Large intestine (tissue), 3 donors: ENCODE data around the gene B9D1. TPM values are rescaled to one million over a fixed set of nuclear protein-coding genes. Genes with fewer than 3 reads are reported as not detected.
A peak's percentile ranks its signal among the peaks of the same experiment; 100 is the strongest.

ENCODE experiments used
- DNase-seq, 2 donors: peaks; one replicate each; pipeline versions ENCODE4 v3.0.0 to v3.0.0-alpha.2; 2013
- H3K27ac ChIP-seq: one replicate; pipeline ENCODE4 v1.5.1; 2013; ENCODE audit warnings: low read length
- H3K27me3 ChIP-seq: 2 replicates; pipeline ENCODE4 v1.6.1; 2013; ENCODE audit warnings: low read length; ENCODE audit not compliant: control insufficient read depth, insufficient read depth
- H3K36me3 ChIP-seq: 2 replicates; pipeline ENCODE4 v1.6.1; 2013; ENCODE audit warnings: low read length; ENCODE audit not compliant: control insufficient read depth, insufficient read depth
- H3K4me1 ChIP-seq: one replicate; pipeline ENCODE4 v1.6.1; 2013; ENCODE audit warnings: low read length; ENCODE audit not compliant: control insufficient read depth, insufficient read depth
- H3K4me3 ChIP-seq: one replicate; pipeline ENCODE4 v1.5.1; 2013; ENCODE audit warnings: low read length
- H3K9me3 ChIP-seq: one replicate; pipeline ENCODE4 v1.6.1; 2013; ENCODE audit warnings: mild to moderate bottlenecking, low read depth, low read length, moderate library complexity; ENCODE audit not compliant: control insufficient read depth
- WGBS: methylation state at CpG from one replicate; pipeline ENCODE4 v1.1.5; 2013; ENCODE audit warnings: low lambda C conversion rate; ENCODE audit not compliant: insufficient coverage; 5-methylcytosine and 5-hydroxymethylcytosine counted together
- polyA plus RNA-seq: library from polyadenylated mRNA; unstranded; fragments of 120-200 nt; gene quantifications from one replicate; pipeline ENCODE4 v1.2.1, GENCODE V29; 2013

Gene B9D1
- polyA plus RNA-seq, 1 donor = 19.8 TPM

- no peak for DNase-seq
- H3K9me3 ChIP-seq = no peaks in the 10 kb centered on the region
- no peak overlapping the region for H3K4me3 ChIP-seq
- H3K27ac ChIP-seq = no peak overlapping the region
- H3K4me1 ChIP-seq = peaks cover 26% of the 10 kb centered on the region
- H3K36me3 ChIP-seq = peaks cover under 1% of the 10 kb centered on the region
- H3K27me3 ChIP-seq = no peaks in the 10 kb centered on the region
- WGBS = no CpG with 5 or more reads among the region's 2 CpGs
Measured at GRCh38 chr17:19390951-19391350, 28.4 kb upstream of the B9D1 start.

GRCh38 chr17:19388791-19389785 is 26.6 kb upstream of the B9D1 start:
- Histone ChIP-seq H3K27ac (peak overlapping the region; percentile 87), H3K4me1 (peaks cover 26% of the 10 kb centered on the region)
- no CpG with 5 or more reads among the region's 5 CpGs for WGBS

GRCh38 chr17:19387921-19388521 is 25.5 kb upstream of the B9D1 start:
- no CpG with 5 or more reads among the region's 2 CpGs for WGBS
- no peaks in the 10 kb centered on the region for H3K27me3 ChIP-seq
- no peak overlapping the region for H3K4me3 ChIP-seq
- peaks cover 26% of the 10 kb centered on the region for H3K4me1 ChIP-seq
- DNase-seq = peak; percentile 87 to 91
- no peaks in the 10 kb centered on the region for H3K9me3 ChIP-seq
- peak overlapping the region; percentile 87 for H3K27ac ChIP-seq
- H3K36me3 ChIP-seq = peaks cover 29% of the 10 kb centered on the region

More at GRCh38 chr17:19388791-19389785, 26.6 kb upstream of the B9D1 start:
- peaks cover 18% of the 10 kb centered on the region for H3K36me3 ChIP-seq
- H3K9me3 ChIP-seq = no peaks in the 10 kb centered on the region
- H3K27me3 ChIP-seq = no peaks in the 10 kb centered on the region
- no peak overlapping the region for H3K4me3 ChIP-seq
- DNase-seq = no peak

DNA sequence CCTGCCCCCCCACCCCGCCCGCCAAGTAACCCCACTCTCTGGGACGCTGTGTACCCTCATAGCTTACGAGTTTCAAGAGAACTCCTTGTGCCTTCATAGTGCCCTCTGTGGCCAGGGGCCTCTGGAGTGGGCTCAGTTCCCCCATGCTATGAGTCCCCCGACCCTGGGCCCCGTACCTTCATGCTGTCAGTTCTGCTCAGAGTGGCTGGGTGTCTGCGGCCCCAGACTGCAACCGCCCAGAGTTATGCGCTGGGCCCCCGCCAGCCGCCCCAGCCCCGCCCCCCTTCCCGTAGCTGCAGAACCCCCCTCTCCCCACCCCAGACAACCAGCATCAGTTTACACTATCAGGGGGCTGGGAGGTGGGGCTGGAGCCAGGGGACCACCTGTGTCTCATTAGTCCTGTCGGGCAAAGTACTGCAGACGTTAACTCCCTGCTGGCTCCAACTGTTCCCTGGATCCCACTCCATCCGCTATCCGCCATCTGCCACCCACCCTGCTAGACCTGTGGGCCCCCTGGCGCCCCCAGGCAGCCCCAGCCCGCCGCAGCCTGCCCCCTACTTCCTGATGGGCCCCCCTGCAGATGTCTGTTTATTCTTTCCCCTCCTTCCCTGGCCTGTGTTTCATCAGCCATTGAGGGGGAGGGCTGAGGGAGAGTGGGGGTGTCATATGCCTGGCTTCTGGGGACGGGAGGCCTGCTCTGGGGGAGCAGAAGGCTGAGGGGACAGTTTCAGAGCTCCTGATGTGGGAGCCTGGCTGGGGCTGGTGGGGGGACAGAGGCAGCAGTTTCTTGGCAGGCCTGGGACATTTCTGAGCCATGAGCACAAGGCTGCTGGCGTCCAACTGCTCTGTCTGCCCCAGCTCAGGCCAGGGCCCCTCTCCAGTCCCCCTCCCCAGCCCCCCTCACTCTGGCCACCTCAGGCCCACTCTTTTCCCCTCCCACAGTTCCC is 24.7 kb upstream of the B9D1 start, which contains the start of gene MFAP4:
MFAP4 (minus strand) TSS at position 217 of the 947 bp plus-strand sequence; CDS start at position 182, 35 bp downstream.
- Histone ChIP-seq H3K27me3 (no peaks in the 10 kb centered on the region), H3K9me3 (no peaks in the 10 kb centered on the region), H3K4me3 (peak within 1 kb of the TSS; percentile 52), H3K27ac (peak within 1 kb of the TSS; percentile 87), H3K36me3 (peaks cover 37% of the 10 kb centered on the region), H3K4me1 (peaks cover 29% of the 10 kb centered on the region)
- peak; percentile 82 to 83 for DNase-seq
- no CpG with 5 or more reads among the region's 22 CpGs for WGBS

DNA sequence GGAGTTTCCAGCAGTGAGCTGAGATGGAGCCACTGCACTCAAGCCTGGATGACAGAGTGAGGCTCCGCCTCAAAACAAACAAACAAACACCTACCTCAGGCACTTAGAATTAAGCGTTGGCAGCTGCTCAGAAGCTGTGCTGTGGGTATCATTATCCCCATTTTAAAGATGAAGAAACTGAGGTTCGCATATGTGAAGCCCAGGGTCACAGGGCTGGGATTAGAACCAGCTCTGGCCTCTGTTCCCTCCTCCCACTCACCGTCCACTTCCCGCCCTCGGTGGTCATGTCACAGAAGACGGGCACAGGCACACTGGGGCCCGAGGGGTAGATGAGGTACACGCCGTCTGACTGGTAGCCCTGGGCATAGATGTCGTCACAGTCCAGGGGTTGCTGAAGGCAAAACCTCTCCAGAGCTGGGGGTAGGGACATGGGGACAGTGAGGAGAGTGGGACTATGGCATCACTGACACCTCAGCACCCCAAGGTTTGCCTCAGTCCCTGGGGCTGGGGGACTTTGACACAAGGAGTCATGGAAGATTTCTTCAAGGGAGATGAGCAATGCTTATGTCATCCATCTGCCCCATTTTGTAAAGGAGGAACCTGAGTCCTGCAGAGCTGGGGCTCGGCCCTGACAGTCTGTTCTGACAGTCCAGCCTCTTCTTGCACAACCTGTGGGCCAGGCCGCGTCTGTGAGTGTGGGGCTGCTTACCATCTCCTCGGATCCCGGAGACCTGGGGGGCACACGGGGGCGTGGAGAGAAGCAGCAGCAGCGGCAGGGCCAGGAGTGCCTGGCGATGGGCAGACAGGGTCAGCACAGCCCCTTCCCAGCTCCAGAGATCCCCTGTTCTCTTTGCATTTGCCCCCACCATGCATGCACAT is 23.8 kb upstream of the B9D1 start:
- Histone ChIP-seq H3K27ac (peak overlapping the region; percentile 87), H3K9me3 (no peaks in the 10 kb centered on the region), H3K4me1 (peaks cover 29% of the 10 kb centered on the region), H3K36me3 (peaks cover 46% of the 10 kb centered on the region), H3K4me3 (peak overlapping the region; percentile 52), H3K27me3 (no peaks in the 10 kb centered on the region)
- no CpG with 5 or more reads among the region's 20 CpGs for WGBS
- peak; percentile 57 to 66 for DNase-seq

GRCh38 chr17:19385521-19385983 is 23.0 kb upstream of the B9D1 start:
- peaks cover 29% of the 10 kb centered on the region for H3K4me1 ChIP-seq
- peak overlapping the region; percentile 16 for H3K4me3 ChIP-seq
- no peaks in the 10 kb centered on the region for H3K9me3 ChIP-seq
- no peaks in the 10 kb centered on the region for H3K27me3 ChIP-seq
- no CpG with 5 or more reads among the region's 9 CpGs for WGBS
- peak overlapping the region; percentile 31 for H3K27ac ChIP-seq
- DNase-seq = no peak
- H3K36me3 ChIP-seq = peaks cover 54% of the 10 kb centered on the region

GRCh38 chr17:19384723-19385391 is 22.3 kb upstream of the B9D1 start:
- no CpG with 5 or more reads among the region's 16 CpGs for WGBS
- peaks cover 61% of the 10 kb centered on the region for H3K36me3 ChIP-seq
- DNase-seq = peak; percentile 65 to 74
- peak overlapping the region; percentile 16 for H3K4me3 ChIP-seq
- no peaks in the 10 kb centered on the region for H3K27me3 ChIP-seq
- H3K4me1 ChIP-seq = peaks cover 29% of the 10 kb centered on the region
- H3K27ac ChIP-seq = peak overlapping the region; percentile 31
- no peaks in the 10 kb centered on the region for H3K9me3 ChIP-seq

- H3K9me3 ChIP-seq = no peaks in the 10 kb centered on the region
- H3K27me3 ChIP-seq = no peaks in the 10 kb centered on the region
- peaks cover 66% of the 10 kb centered on the region for H3K36me3 ChIP-seq
- peak overlapping the region; percentile 31 for H3K27ac ChIP-seq
- no peak for DNase-seq
- peaks cover 36% of the 10 kb centered on the region for H3K4me1 ChIP-seq
- WGBS = no CpG with 5 or more reads among the region's 6 CpGs
- no peak overlapping the region for H3K4me3 ChIP-seq
Measured at GRCh38 chr17:19383681-19384470, 21.4 kb upstream of the B9D1 start.
